ENCODE results near the gene PRR3.

PRR3 gene

GRCh38 chr6:30542404-30542725, 14.7 kb upstream of the PRR3 start:
- Histone ChIP-seq H3K4me3 (ENCODE audit: low read length) (no peak overlapping the region), H3K9me3 (replicated peaks; ENCODE audit: low read length) (no peaks in the 10 kb centered on the region), H3K9ac (ENCODE audit: low read depth, low read length) (no peak overlapping the region), H3K36me3 (ENCODE audit: insufficient read depth, low read length) (peaks cover 19% of the 10 kb centered on the region), H3K4me2 (ENCODE audit: low read length) (no peak overlapping the region), H3K4me1 (ENCODE audit: control insufficient read depth, insufficient read depth, low read length) (peaks cover 11% of the 10 kb centered on the region), H3K27me3 (ENCODE audit: control insufficient read depth, insufficient read depth, low read length) (no peaks in the 10 kb centered on the region)

GRCh38 chr6:30542915-30543314, 14.2 kb upstream of the PRR3 start:
- Histone ChIP-seq H3K4me1 (ENCODE audit: control insufficient read depth, insufficient read depth, low read length) (peaks cover 11% of the 10 kb centered on the region), H3K9ac (ENCODE audit: low read depth, low read length) (no peak overlapping the region), H3K4me3 (ENCODE audit: low read length) (no peak overlapping the region), H3K36me3 (ENCODE audit: insufficient read depth, low read length) (peaks cover 23% of the 10 kb centered on the region), H3K9me3 (replicated peaks; ENCODE audit: low read length) (no peaks in the 10 kb centered on the region), H3K4me2 (ENCODE audit: low read length) (no peak overlapping the region), H3K27me3 (ENCODE audit: control insufficient read depth, insufficient read depth, low read length) (no peaks in the 10 kb centered on the region)

GRCh38 chr6:30543821-30544220, 13.3 kb upstream of the PRR3 start:
- no peak overlapping the region for H3K4me3 ChIP-seq (ENCODE audit: low read length)
- H3K9me3 ChIP-seq (replicated peaks; ENCODE audit: low read length) = no peaks in the 10 kb centered on the region
- H3K4me1 ChIP-seq (ENCODE audit: control insufficient read depth, insufficient read depth, low read length) = peaks cover 18% of the 10 kb centered on the region
- H3K4me2 ChIP-seq (ENCODE audit: low read length) = no peak overlapping the region
- no peak overlapping the region for H3K9ac ChIP-seq (ENCODE audit: low read depth, low read length)
- no peaks in the 10 kb centered on the region for H3K27me3 ChIP-seq (ENCODE audit: control insufficient read depth, insufficient read depth, low read length)
- peaks cover 23% of the 10 kb centered on the region for H3K36me3 ChIP-seq (ENCODE audit: insufficient read depth, low read length)

GRCh38 chr6:30544666-30545272, 12.3 kb upstream of the PRR3 start:
- H3K4me3 ChIP-seq (ENCODE audit: low read length) = no peak overlapping the region
- no peaks in the 10 kb centered on the region for H3K27me3 ChIP-seq (ENCODE audit: control insufficient read depth, insufficient read depth, low read length)
- peaks cover 27% of the 10 kb centered on the region for H3K36me3 ChIP-seq (ENCODE audit: insufficient read depth, low read length)
- no peaks in the 10 kb centered on the region for H3K9me3 ChIP-seq (replicated peaks; ENCODE audit: low read length)
- peaks cover 19% of the 10 kb centered on the region for H3K4me1 ChIP-seq (ENCODE audit: control insufficient read depth, insufficient read depth, low read length)
- H3K4me2 ChIP-seq (ENCODE audit: low read length) = no peak overlapping the region
- no peak overlapping the region for H3K9ac ChIP-seq (ENCODE audit: low read depth, low read length)

- no peaks in the 10 kb centered on the region for H3K27me3 ChIP-seq (ENCODE audit: control insufficient read depth, insufficient read depth, low read length)
- peaks cover 46% of the 10 kb centered on the region for H3K36me3 ChIP-seq (ENCODE audit: insufficient read depth, low read length)
- H3K4me2 ChIP-seq (ENCODE audit: low read length) = no peak overlapping the region
- H3K9me3 ChIP-seq (replicated peaks; ENCODE audit: low read length) = no peaks in the 10 kb centered on the region
- no peak overlapping the region for H3K4me3 ChIP-seq (ENCODE audit: low read length)
- no peak overlapping the region for H3K9ac ChIP-seq (ENCODE audit: low read depth, low read length)
- peaks cover 14% of the 10 kb centered on the region for H3K4me1 ChIP-seq (ENCODE audit: control insufficient read depth, insufficient read depth, low read length)
Measured at GRCh38 chr6:30547454-30547853, 9.6 kb upstream of the PRR3 start.

- Histone ChIP-seq H3K4me3 (ENCODE audit: low read length) (no peak overlapping the region), H3K9ac (ENCODE audit: low read depth, low read length) (no peak overlapping the region), H3K4me1 (ENCODE audit: control insufficient read depth, insufficient read depth, low read length) (peaks cover 11% of the 10 kb centered on the region), H3K27me3 (ENCODE audit: control insufficient read depth, insufficient read depth, low read length) (no peaks in the 10 kb centered on the region), H3K36me3 (ENCODE audit: insufficient read depth, low read length) (peaks cover 55% of the 10 kb centered on the region), H3K4me2 (ENCODE audit: low read length) (no peak overlapping the region), H3K9me3 (replicated peaks; ENCODE audit: low read length) (no peaks in the 10 kb centered on the region)
Measured at GRCh38 chr6:30548375-30548774, 8.7 kb upstream of the PRR3 start.

GRCh38 chr6:30554404-30554803, 2.7 kb upstream of the PRR3 start:
- Histone ChIP-seq H3K4me1 (ENCODE audit: control insufficient read depth, insufficient read depth, low read length) (peaks cover 17% of the 10 kb centered on the region), H3K9me3 (replicated peaks; ENCODE audit: low read length) (no peaks in the 10 kb centered on the region), H3K27me3 (ENCODE audit: control insufficient read depth, insufficient read depth, low read length) (no peaks in the 10 kb centered on the region), H3K4me3 (ENCODE audit: low read length) (no peak overlapping the region), H3K4me2 (ENCODE audit: low read length) (peak overlapping the region; percentile 100), H3K36me3 (ENCODE audit: insufficient read depth, low read length) (peaks cover 41% of the 10 kb centered on the region), H3K9ac (ENCODE audit: low read depth, low read length) (peak overlapping the region; percentile 93)

GRCh38 chr6:30554962-30555815, 1.9 kb upstream of the PRR3 start:
- H3K36me3 ChIP-seq (ENCODE audit: insufficient read depth, low read length) = peaks cover 39% of the 10 kb centered on the region
- peak overlapping the region; percentile 93 for H3K9ac ChIP-seq (ENCODE audit: low read depth, low read length)
- H3K4me3 ChIP-seq (ENCODE audit: low read length) = peak overlapping the region; percentile 95
- peaks cover 17% of the 10 kb centered on the region for H3K4me1 ChIP-seq (ENCODE audit: control insufficient read depth, insufficient read depth, low read length)
- peak overlapping the region; percentile 100 for H3K4me2 ChIP-seq (ENCODE audit: low read length)
- no peaks in the 10 kb centered on the region for H3K27me3 ChIP-seq (ENCODE audit: control insufficient read depth, insufficient read depth, low read length)
- H3K9me3 ChIP-seq (replicated peaks; ENCODE audit: low read length) = no peaks in the 10 kb centered on the region

GRCh38 chr6:30555816-30556065, 1.4 kb upstream of the PRR3 start:
- peaks cover 34% of the 10 kb centered on the region for H3K36me3 ChIP-seq (ENCODE audit: insufficient read depth, low read length)
- H3K4me2 ChIP-seq (ENCODE audit: low read length) = peak overlapping the region; percentile 100
- H3K9me3 ChIP-seq (replicated peaks; ENCODE audit: low read length) = no peaks in the 10 kb centered on the region
- peak overlapping the region; percentile 93 for H3K9ac ChIP-seq (ENCODE audit: low read depth, low read length)
- H3K4me3 ChIP-seq (ENCODE audit: low read length) = peak overlapping the region; percentile 95
- peaks cover 17% of the 10 kb centered on the region for H3K4me1 ChIP-seq (ENCODE audit: control insufficient read depth, insufficient read depth, low read length)
- H3K27me3 ChIP-seq (ENCODE audit: control insufficient read depth, insufficient read depth, low read length) = no peaks in the 10 kb centered on the region

GRCh38 chr6:30556066-30556905, 809 bp upstream of the PRR3 start, which contains the start of gene GNL1:
GNL1 (minus strand) TSS chr6:30556489; CDS start chr6:30556203, 286 bp downstream.
- peaks cover 30% of the 10 kb centered on the region for H3K36me3 ChIP-seq (ENCODE audit: insufficient read depth, low read length)
- H3K4me2 ChIP-seq (ENCODE audit: low read length) = peak within 1 kb of the TSS; percentile 100
- no peaks in the 10 kb centered on the region for H3K27me3 ChIP-seq (ENCODE audit: control insufficient read depth, insufficient read depth, low read length)
- no peaks in the 10 kb centered on the region for H3K9me3 ChIP-seq (replicated peaks; ENCODE audit: low read length)
- peak within 1 kb of the TSS; percentile 93 for H3K9ac ChIP-seq (ENCODE audit: low read depth, low read length)
- peak within 1 kb of the TSS; percentile 95 for H3K4me3 ChIP-seq (ENCODE audit: low read length)
- H3K4me1 ChIP-seq (ENCODE audit: control insufficient read depth, insufficient read depth, low read length) = peaks cover 17% of the 10 kb centered on the region

- Histone ChIP-seq H3K4me1 (ENCODE audit: control insufficient read depth, insufficient read depth, low read length) (peaks cover 17% of the 10 kb centered on the region), H3K9ac (ENCODE audit: low read depth, low read length) (peak overlapping the region; percentile 93)
Measured at GRCh38 chr6:30557683-30557981, 537 bp downstream of the PRR3 start.

More at GRCh38 chr6:30557683-30557981, 537 bp downstream of the PRR3 start:
- peak overlapping the region; percentile 100 for H3K4me2 ChIP-seq (ENCODE audit: low read length)
- H3K4me3 ChIP-seq (ENCODE audit: low read length) = peak overlapping the region; percentile 95
- peaks cover 27% of the 10 kb centered on the region for H3K36me3 ChIP-seq (ENCODE audit: insufficient read depth, low read length)
- H3K27me3 ChIP-seq (ENCODE audit: control insufficient read depth, insufficient read depth, low read length) = no peaks in the 10 kb centered on the region
- H3K9me3 ChIP-seq (replicated peaks; ENCODE audit: low read length) = no peaks in the 10 kb centered on the region
